Transverse colon (tissue), 4 donors: Measurements from ENCODE around the gene SYT17.

ENCODE experiments used
- CTCF ChIP-seq, 5 experiments: fragments of 200-600 bp in 3 of 5; fragments of 450-650 bp in 2 of 5; sonication (generic) in 3 of 5; IDR thresholded peaks; 1 replicate in 2 of 5; 2 replicates in 3 of 5; pipeline ENCODE4 v1.5.1; 2016 to 2017; ENCODE audit warnings: antibody characterized with exemption in 5 of 5, inconsistent platforms in 3 of 5, mild to moderate bottlenecking in 2 of 5, moderate library complexity in 1 of 5
- POLR2A ChIP-seq: fragments of 450-650 bp; IDR thresholded peaks from one replicate; pipeline ENCODE4 v1.6.1; 2016; ENCODE audit warnings: antibody characterized with exemption, mild to moderate bottlenecking, moderate library complexity
- POLR2AphosphoS5 ChIP-seq, 3 donors: sonication (generic); formaldehyde crosslinking; IDR thresholded peaks; one replicate each; pipeline ENCODE4 v1.6.1; 2016; ENCODE audit warnings: antibody characterized with exemption in 3 of 3

DNA sequence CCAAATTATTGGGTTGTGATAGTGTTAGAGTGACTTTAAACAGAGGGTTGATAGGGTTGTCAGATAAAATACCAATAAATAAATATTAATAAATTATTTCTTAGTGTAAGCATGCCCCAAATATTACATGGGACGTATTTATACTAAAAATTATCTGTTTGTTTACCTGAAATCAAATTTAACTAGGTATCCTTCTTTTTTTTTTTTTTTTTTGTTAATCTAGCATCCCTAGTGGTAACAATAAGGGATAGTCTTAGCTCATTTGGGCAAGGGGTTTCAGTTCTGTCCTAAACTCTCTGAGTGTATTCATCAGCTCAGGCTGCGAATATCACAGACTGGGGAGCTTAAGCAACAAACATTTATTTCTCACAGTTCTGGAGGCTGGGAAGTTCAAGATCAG, 118.8 kb downstream of the SYT17 start:
- TF ChIP-seq CTCF (IDR thresholded peaks at IDR 0.05) (no peak), POLR2A (no peak), POLR2AphosphoS5 (IDR thresholded peaks at IDR 0.05) (no peak)
